ENCODE measurements around the gene IKZF4.

Gene IKZF4

DNA sequence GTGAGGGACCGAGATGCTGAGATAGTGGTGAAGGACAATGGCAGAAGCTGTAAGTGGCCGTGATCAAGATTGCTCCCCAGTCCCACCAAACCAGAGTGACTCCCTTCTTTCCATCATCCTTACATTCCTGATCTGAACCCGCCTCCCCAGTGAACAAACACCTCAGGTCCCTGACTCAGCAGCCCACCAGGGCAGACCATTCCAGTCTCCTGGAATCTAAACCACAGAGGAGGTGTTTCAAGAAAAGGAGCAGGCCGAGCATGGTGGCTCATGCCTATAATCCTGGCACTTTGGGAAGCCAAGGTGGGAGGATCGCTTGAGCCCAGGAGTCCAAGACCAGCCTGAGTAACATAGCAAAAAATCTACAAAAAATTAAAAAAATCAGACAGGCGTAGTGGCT is 65.8 kb downstream of the IKZF4 start:
- FAIRE-seq = no peak

DNA sequence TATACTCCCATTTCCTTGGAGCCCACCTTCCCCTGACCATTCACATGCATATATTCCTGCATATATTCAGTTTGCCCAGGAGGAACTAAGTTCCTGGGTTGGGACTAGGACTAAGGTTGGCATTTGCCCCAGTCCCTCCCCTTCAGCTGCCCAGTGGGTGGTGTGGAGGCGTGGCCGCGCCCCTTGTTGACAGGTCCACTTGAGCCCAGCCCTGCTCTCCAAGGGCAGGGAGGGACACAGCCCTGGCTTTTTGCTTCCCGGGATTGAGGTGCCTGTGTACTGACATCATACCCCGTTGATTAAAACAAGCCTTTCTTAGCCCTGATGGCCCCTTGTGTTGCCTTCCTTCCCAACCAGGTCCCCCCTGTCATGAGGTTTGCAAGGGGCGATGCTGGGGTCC is 66.4 kb downstream of the IKZF4 start:
- no peak for FAIRE-seq

Data from G401.6 (cell line).